ENCODE results near the gene GPR137. TPM values are rescaled to one million over a fixed set of nuclear protein-coding genes. Genes with fewer than 3 reads are reported as not detected.

The GPR137 gene
- polyA plus RNA-seq, 1 donor from 2014 or later = 34.1 TPM

DNA sequence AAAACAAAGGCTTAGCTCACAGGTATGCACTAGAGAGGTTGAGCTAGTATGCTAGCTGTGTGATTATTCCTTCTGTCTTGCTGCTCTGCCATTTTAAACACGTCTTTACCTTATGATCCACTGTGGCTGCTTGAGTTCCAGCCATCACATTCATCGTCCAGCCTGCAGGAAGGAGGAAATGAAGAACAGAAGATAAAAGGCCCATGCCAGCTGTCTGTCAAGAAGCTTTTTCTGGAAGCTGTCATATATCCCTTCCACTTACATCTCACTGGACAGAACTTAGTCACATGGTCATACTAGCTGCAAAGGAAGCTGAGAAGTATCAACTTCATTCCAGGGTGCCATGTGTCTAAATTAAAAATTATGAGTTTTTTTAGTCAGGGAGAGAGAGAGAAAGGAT lies 41.7 kb downstream of the GPR137 start:
- Histone ChIP-seq H3K4me2 (ENCODE audit: low read length) (no peak overlapping the region), H3K9me3 (ENCODE audit: low read length) (no peaks in the 10 kb centered on the region), H4K20me1 (ENCODE audit: insufficient read depth) (no peaks in the 10 kb centered on the region), H3K9me2 (ENCODE audit: insufficient read depth, low read length) (no peaks in the 10 kb centered on the region), H3K36me3 (ENCODE audit: insufficient read depth, low read length) (no peaks in the 10 kb centered on the region), H3K27me3 (ENCODE audit: insufficient read depth, low read depth, low read length) (no peaks in the 10 kb centered on the region), H2AFZ (ENCODE audit: low read depth, low read length) (no peak overlapping the region), H3K79me2 (replicated peaks; ENCODE audit: insufficient read depth, low read length) (no peaks in the 10 kb centered on the region), H3K27ac (ENCODE audit: low read length) (no peak overlapping the region), H3F3A (ENCODE audit: insufficient read depth, low read length, poor library complexity, severe bottlenecking) (no peaks in the 10 kb centered on the region), H3K9ac (ENCODE audit: low read length) (no peak overlapping the region), H3K4me3 (ENCODE audit: low read length) (no peak overlapping the region)
- TF ChIP-seq, protein P1, sequence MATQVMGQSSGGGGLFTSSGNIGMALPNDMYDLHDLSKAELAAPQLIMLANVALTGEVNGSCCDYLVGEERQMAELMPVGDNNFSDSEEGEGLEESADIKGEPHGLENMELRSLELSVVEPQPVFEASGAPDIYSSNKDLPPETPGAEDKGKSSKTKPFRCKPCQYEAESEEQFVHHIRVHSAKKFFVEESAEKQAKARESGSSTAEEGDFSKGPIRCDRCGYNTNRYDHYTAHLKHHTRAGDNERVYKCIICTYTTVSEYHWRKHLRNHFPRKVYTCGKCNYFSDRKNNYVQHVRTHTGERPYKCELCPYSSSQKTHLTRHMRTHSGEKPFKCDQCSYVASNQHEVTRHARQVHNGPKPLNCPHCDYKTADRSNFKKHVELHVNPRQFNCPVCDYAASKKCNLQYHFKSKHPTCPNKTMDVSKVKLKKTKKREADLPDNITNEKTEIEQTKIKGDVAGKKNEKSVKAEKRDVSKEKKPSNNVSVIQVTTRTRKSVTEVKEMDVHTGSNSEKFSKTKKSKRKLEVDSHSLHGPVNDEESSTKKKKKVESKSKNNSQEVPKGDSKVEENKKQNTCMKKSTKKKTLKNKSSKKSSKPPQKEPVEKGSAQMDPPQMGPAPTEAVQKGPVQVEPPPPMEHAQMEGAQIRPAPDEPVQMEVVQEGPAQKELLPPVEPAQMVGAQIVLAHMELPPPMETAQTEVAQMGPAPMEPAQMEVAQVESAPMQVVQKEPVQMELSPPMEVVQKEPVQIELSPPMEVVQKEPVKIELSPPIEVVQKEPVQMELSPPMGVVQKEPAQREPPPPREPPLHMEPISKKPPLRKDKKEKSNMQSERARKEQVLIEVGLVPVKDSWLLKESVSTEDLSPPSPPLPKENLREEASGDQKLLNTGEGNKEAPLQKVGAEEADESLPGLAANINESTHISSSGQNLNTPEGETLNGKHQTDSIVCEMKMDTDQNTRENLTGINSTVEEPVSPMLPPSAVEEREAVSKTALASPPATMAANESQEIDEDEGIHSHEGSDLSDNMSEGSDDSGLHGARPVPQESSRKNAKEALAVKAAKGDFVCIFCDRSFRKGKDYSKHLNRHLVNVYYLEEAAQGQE (IDR thresholded peaks at IDR 0.05; ENCODE audit: borderline replicate concordance) = no peak
- TF ChIP-seq POLR2AphosphoS5 (IDR thresholded peaks at IDR 0.05) (no peak), EZH2 (IDR thresholded peaks at IDR 0.05; ENCODE audit: borderline replicate concordance, insufficient read depth, low read length, poor library complexity, severe bottlenecking) (no peak), EP300 (conservative IDR thresholded peaks at IDR 0.05; ENCODE audit: poor library complexity, severe bottlenecking) (no peak), RAD21 (conservative IDR thresholded peaks at IDR 0.05) (no peak), TAF1 (IDR thresholded peaks at IDR 0.05; ENCODE audit: low read depth) (no peak), SMC3 (conservative IDR thresholded peaks at IDR 0.05; ENCODE audit: poor library complexity) (no peak), MXI1 (conservative IDR thresholded peaks at IDR 0.05; ENCODE audit: poor library complexity, severe bottlenecking) (no peak)
- TF ChIP-seq, protein P2, sequence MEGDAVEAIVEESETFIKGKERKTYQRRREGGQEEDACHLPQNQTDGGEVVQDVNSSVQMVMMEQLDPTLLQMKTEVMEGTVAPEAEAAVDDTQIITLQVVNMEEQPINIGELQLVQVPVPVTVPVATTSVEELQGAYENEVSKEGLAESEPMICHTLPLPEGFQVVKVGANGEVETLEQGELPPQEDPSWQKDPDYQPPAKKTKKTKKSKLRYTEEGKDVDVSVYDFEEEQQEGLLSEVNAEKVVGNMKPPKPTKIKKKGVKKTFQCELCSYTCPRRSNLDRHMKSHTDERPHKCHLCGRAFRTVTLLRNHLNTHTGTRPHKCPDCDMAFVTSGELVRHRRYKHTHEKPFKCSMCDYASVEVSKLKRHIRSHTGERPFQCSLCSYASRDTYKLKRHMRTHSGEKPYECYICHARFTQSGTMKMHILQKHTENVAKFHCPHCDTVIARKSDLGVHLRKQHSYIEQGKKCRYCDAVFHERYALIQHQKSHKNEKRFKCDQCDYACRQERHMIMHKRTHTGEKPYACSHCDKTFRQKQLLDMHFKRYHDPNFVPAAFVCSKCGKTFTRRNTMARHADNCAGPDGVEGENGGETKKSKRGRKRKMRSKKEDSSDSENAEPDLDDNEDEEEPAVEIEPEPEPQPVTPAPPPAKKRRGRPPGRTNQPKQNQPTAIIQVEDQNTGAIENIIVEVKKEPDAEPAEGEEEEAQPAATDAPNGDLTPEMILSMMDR (IDR thresholded peaks at IDR 0.05; ENCODE audit: poor library complexity, severe bottlenecking) = no peak

DNA sequence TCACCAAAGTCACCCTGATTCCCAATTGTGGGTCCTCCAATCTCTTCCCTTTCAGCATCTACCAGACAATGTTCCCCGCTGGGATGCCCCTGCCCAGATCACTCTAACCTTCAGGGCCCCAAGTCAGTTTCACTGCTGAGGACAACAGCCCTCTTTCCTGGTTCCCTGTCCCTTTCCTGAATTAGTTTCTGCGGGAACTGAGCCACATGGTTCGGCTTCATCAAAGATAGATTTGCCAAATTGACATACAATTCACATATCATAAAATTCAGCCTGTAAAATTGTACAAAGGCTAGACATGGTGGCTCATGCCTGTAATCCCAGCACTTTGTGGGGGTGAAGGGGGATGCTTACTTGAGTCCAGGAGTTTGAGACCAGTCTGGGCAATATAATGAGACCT lies 42.3 kb downstream of the GPR137 start:
- no peaks in the 10 kb centered on the region for H3K9me3 ChIP-seq (ENCODE audit: low read length)
- TF ChIP-seq TAF1 (IDR thresholded peaks at IDR 0.05; ENCODE audit: low read depth) (no peak), RAD21 (conservative IDR thresholded peaks at IDR 0.05) (no peak), EP300 (conservative IDR thresholded peaks at IDR 0.05; ENCODE audit: poor library complexity, severe bottlenecking) (no peak), MXI1 (conservative IDR thresholded peaks at IDR 0.05; ENCODE audit: poor library complexity, severe bottlenecking) (no peak)
- TF ChIP-seq, protein P2 (IDR thresholded peaks at IDR 0.05; ENCODE audit: poor library complexity, severe bottlenecking) = no peak
- H3K36me3 ChIP-seq (ENCODE audit: insufficient read depth, low read length) = no peaks in the 10 kb centered on the region
- H3F3A ChIP-seq (ENCODE audit: insufficient read depth, low read length, poor library complexity, severe bottlenecking) = no peaks in the 10 kb centered on the region
- no peak overlapping the region for H2AFZ ChIP-seq (ENCODE audit: low read depth, low read length)
- H3K9me2 ChIP-seq (ENCODE audit: insufficient read depth, low read length) = no peaks in the 10 kb centered on the region
- no peak overlapping the region for H3K4me2 ChIP-seq (ENCODE audit: low read length)
- H3K27ac ChIP-seq (ENCODE audit: low read length) = no peak overlapping the region
- no peak overlapping the region for H3K4me3 ChIP-seq (ENCODE audit: low read length)
- H3K27me3 ChIP-seq (ENCODE audit: insufficient read depth, low read depth, low read length) = no peaks in the 10 kb centered on the region
- H4K20me1 ChIP-seq (ENCODE audit: insufficient read depth) = no peaks in the 10 kb centered on the region
- no peaks in the 10 kb centered on the region for H3K79me2 ChIP-seq (replicated peaks; ENCODE audit: insufficient read depth, low read length)
- no peak overlapping the region for H3K9ac ChIP-seq (ENCODE audit: low read length)

All from neural cell (in vitro differentiated cells).